Endometrial microvascular endothelial cells (primary cell): ENCODE results near the gene LRRC3B. TPM values are rescaled to one million over a fixed set of nuclear protein-coding genes. Genes with fewer than 3 reads are reported as not detected.

Source experiments
- in situ Hi-C: cut with HindIII; loops from 2 replicates; pipeline ENCODE4 v1.10.0; 2017; ENCODE audit warnings: low sequenced_read_pairs, low pct_unique_long_range_greater_than_20kb; ENCODE audit errors: inconsistent ontology term
- total RNA-seq: library from RNA; depleted of rRNA; stranded (reverse); fragments of >200 nt; gene quantifications from one replicate; pipeline ENCODE4 v1.2.3, GENCODE V29; 2015; ENCODE audit errors: inconsistent ontology term

LRRC3B gene
- total RNA-seq, 1 donor from 2014 or later, result not detected

DNA sequence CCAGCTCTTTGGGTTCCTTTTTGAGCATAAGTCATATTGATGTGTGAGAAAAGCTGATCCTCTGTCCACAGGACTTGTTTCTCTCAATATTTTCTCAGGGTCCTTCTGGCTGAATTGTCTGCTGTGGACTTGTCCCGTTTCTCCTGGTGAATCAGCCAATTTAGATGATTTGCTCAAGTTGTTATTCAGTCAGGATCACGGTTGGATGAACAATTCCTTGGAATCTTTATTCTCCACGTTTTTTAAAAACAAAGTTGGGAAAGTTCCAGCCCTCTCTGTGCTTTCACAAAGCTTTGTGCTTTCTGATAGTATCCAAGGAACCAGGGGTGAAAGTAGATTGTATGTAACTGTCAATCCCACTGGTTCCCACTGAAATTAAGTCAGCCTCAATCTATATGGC lies 61.3 kb downstream of the LRRC3B start:
- in situ Hi-C loops, result no loop called here

DNA sequence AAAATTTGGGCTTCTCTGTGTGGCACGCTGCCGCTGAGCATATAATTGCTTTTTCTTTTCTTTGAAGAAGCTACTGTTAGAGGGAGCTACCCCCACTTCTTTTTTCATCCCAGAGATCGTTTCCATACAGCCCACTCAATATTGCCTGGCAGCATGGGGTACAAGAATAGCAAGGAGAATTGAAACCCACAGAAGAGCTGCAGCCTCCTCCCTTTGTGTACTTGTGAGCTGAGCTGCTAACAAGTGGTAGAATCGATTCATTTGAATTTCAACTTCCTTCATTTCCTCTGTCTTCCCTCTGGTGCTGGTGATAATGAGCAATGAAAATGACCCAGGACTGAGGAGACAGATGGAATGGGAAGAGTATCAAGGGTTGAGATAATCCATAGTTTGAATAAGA lies 64.9 kb downstream of the LRRC3B start:
- in situ Hi-C loops, result no loop called here

DNA sequence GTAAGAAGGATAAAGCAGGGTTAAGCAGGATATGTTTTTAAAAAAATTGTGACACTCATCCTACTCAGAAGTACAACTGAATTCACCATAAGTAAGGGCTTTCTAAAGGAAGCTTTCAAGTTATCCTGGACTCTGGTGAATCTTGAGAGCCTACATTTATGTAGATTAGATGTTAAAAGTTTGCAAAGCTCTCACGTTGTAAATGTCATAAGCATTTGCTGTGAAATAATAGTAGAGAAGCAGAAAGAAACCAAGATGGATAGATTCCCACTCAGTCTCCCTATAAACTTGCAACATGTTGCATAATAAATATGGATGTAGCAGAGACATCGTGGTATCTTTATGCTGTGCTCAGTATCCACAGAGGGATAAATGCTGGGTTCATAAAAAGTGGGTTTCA lies 77.0 kb downstream of the LRRC3B start:
- in situ Hi-C loops, result no loop called here

DNA sequence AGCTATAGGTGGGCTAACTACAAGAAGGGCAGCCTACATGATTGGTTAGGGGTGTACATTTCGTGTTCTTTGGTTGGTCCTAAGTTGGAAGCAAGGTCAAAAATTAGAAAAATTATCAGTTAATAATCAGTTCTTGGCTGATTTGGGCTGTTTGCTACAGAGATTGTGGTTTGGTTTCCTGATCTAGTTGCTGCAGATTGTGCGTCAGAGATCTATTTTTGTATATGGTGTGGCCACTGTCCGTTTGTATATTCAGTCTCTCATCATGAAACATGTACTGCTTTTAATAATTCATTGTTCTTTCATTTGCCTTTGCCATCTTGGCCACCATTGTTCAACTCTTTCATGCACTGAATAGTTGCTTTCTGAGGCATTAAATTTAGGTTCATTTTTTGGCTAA lies 80.9 kb downstream of the LRRC3B start:
- in situ Hi-C loops, result no loop called here

DNA sequence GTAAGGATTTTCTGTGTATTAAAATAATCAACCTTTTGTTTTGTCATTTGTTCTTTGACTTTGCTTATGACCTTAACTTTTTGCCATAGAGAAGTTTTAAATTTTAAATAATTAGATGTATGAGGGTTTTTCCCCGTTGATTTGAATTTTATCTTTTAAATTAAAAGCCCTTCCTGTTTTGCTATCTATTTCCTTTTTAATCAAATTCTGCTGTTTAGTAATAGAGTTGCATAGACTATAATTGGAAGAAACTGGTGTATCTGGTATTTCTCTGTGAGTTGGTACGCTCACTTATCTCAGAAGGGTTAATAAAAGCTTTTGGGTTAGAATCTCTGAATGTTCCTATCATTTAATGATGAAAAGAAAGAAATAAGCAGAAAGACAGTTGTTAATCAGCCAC lies 82.2 kb downstream of the LRRC3B start:
- in situ Hi-C loops, result no loop called here

DNA sequence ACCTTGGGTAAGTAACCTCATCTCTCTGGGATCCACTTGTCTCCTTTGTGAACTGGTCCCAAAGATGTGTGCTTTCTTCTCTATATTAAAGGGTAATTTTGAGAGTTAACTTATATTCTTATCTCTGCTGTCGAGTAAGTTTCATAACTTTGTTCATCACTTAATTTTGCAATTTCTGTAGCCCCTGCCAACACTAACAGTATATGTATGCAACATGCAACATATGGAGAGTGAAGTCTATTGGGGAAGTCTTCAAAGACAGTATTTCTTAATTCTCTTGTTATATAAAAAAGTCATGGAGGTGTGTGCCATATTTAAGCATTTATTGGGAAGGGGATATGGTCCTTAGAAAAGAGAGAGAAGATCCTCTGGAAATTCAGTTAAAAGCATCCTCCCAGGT lies 85.9 kb downstream of the LRRC3B start:
- in situ Hi-C loops, result no loop called here

DNA sequence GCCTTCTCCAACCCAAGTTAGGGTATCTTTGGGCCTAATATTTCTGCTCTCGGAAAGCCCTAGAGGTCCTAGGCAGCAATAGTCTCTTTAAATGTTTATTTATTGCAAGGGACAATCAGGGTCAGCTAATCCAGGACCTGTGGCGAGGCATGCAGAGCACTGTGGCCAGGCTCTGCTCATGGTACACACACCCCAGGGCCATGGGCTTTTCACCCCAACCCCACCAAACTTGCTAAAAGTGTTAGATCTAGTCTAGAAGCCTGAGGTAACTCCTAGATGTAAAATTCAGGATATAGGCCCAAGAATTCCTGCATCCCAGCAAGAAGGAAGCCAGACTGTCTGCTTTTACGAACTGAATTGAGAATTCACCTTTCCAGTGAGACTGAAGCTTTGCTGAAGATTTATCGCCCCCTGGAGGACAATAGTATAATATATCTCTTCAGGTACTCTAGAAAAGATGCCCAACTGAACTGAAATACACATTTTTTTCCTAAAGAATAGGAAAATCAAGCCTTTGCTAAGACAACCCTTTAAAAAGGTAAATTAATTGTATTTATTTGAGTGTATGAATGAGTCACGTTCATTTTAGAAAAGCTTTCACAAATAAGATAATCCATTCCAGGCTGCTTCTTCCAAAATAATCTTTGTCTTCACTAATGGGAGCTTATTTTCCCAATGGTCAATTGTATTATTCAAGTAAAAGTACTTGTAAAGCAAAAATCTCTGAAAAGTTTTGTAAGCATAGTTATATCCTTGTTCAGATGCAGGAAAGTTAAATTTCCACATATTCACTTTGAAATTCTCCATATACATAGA lies 89.8 kb downstream of the LRRC3B start:
- in situ Hi-C loops, result no loop called here

DNA sequence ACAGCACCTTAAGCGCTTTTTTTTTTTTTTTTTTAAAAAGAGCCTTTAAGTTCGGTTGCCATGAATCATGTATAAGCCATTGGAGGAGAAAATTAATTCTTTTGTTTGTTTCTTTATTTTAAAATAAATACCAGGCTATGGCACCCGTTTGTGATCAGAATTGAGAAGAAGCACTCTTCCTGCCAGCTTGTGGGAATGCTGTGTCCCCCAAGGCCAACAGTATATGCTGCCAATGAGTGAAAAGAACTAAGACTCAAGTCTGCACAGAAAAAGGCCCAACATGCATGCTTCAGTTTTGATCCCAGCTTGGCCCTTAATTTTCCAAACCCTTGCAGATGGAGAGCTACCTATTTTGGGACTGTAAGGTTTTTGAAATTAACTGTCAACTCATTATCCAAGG lies 90.5 kb downstream of the LRRC3B start:
- in situ Hi-C loops, result no loop called here

DNA sequence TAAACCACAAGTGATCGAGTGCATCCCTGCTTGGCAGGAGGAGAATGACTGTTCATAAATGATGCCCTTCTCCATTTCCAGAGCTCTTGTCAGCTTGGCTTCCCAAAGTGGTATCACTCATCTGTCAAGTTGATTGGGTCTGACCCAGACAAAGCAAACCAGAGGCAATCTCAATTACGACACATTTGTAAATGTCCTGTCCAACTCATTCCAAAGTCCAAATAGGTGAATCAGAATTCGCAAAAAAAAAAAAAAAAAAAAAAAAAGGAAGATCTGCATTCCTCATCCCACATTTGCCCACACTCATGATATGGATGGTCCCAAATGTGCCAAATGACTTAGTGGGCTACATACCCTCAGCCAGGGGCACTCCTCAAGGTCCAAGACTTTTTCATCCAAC lies 91.9 kb downstream of the LRRC3B start:
- in situ Hi-C loops, result no loop called here

DNA sequence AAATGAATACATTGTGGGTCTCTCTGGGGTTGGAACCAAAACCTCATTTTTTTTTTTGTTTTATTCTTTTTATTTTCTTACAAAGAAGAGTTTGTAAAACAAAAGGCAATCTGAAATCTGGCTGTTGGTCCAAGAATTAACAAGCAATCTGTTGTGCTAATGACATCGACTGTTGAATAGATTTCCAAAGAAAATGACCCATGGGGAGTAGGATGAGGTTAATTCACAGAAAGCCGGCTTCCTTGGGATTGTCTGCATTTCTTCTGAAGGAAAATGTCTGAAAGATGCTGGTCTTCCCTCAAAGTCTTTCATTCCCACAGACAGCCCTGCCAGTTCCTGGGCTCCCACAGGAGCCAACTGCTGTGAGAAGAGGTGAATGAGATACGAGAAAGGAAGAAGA lies 92.9 kb downstream of the LRRC3B start:
- in situ Hi-C loops, result no loop called here

DNA sequence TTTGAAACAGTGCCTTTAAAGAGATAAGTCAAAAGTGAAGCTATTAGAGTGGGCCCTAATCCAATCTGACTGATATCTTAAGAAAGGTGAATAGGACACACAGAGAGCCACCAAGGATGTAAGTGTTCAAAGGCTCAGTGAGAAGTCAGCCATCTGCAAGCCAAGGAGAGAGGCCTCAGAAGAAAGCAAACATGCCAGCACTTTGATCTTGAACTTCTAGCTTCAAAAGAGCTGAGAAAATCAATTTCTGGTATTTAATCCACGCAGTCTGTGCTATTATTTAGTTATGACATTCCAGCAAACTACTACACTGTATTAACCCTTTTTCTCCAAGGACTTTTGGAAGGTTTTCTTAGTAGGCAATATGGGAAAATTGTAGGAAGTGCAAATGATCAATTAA lies 95.7 kb downstream of the LRRC3B start:
- in situ Hi-C loops, result no loop called here

DNA sequence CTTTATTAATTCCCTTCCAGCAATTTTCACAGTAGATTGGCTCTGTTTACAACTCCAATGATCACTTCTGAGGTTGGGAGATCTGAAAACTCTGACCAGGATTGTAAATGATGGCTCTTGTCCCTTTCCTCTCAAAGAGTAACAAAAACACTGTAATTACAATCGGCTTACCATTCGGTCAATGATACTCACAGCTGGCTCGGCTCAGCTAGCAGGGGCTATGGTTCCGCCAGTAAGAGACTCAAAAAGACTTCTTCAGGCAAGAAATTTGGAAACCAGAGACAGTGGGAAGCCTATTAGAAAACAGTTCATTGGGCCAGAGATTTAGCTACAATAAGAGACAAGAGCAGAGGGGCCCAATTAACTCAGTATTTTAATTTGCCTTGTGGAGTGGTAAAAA lies 96.6 kb downstream of the LRRC3B start:
- in situ Hi-C loops, result no loop called here

DNA sequence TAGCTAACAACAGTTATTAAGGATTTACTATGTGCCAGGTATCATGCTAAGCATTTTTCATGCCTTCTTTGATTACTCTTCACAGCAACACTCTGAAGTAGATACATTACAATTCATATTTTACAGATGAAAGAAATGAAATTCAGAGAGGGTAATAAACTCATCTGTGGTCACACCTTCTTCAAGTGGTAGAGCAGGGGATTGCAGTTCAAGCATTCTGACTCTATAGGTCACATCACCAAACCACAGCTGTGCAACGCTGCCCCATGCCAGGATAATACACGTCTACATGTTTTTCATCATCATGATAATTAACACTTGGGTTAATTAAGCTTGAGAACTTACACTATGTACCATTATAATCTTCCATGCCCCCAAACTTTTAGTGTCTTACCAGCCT lies 98.5 kb downstream of the LRRC3B start:
- in situ Hi-C loops, result no loop called here

DNA sequence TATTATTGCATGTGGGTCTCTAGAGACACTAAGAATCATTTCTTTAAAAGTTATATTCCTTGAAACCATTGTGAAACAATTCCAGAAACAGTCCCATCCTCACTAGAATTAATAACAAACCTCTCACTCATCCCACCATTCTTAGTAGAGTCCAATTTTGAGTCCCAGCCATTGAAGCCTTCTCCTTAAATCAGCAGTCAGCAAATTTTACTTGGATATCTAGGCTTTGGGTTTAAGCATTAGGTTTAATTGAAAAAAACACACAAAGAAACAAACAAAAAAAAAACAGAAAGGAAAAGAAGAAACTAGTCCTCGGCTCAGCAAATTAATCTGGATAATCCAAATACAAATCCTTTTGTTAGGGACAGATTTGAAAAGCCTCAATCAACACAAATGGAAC lies 109.3 kb downstream of the LRRC3B start:
- in situ Hi-C loops, result no loop called here

DNA sequence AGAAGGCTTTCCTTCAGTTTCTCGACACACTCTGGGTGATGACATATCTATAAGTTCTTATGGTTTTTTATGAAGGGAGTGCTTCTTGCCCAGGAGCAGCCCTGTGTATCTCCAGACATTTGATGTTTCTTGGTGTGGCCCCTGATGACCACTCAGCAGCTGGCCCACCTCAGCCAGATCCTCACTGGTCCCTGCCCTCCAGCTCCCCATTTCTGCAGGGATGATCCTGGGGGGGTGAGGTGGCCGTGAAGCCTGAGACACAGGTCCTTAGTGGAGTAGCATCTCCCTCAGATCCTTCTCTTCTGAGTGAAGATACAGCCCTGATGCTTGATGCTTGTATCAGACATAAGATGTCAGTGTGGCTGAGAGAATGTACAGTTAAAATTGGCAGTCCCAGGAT lies 127.7 kb downstream of the LRRC3B start:
- in situ Hi-C loops, result no loop called here

DNA sequence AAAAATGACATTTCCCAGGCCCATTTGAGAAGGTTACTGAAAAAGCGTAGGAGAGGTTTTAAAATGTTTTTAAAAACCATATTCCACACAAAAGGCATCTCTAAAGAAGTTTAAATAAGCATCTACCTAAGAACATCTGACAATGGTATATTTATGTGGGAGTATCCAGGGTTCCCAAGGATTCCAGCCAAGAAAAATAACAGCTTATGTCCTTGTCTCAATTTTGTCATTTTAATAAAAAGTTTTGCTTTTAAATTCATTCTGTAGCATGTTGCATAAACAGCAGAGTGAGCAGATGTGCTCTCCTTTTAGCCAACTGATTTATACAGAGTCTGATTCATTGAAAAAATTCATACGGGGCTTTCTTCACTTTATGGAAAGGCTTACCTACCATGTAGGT lies 129.9 kb downstream of the LRRC3B start:
- in situ Hi-C loops, result no loop called here

DNA sequence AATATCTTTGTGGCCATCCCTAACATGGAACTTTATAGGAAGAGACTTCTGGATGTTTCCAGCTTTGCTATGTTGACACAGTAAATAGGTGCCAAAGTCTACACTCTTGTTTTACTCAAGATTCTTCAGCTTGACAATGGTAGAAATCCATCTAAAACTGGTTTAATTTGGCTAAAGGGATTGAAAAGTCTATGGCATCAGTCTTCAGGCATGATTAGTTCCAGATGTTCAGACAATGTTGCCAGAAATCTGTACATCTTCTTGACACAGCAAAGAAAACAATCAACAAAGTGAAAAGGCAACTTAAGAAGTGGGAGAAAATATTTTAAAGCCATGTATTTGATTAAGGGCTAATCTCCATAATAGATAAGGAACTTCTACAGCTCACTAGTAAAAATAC lies 130.5 kb downstream of the LRRC3B start:
- in situ Hi-C loops, result no loop called here

DNA sequence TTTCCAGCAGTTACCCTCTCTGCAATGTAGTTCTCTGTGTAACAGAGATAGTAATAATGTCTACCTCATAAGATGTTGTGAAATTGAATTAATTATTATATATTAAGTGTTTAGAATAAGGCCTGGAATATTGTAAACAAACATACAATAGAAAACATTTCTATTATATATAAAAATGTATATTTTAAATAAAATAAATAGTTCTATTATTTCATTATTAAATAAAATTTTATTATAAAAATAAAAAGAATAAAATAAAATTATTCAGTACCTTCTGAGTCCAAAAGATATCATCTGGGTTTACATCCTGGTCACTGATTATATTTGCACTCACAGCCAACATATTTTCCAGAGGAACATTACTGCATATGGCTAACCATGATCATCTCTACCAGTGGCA lies 135.4 kb downstream of the LRRC3B start:
- in situ Hi-C loops, result no loop called here
